Measurements from ENCODE around the gene CTCFL. TPM values are rescaled to one million over a fixed set of nuclear protein-coding genes. Genes with fewer than 3 reads are reported as not detected.

CTCFL gene
- total and polyA plus RNA-seq, 2 of the 13 experiments (the other 11 are each of a cell fraction or from before 2014, with no cell fraction given): 0.04 TPM; not detected in 1

- H3K9me3 ChIP-seq (ENCODE audit: low read length): no peaks in the 10 kb centered on the region
- H4K20me1 ChIP-seq (ENCODE audit: insufficient read depth, low read length): no peaks in the 10 kb centered on the region
- no peak overlapping the region for H3K27ac ChIP-seq (ENCODE audit: extremely low read length, insufficient read depth, low read length)
- BruUV-seq (replicated peaks): no TSS peak
- intact Hi-C loops (cut with micrococcal nuclease; ENCODE audit: unreplicated experiment): no loop called here
- no peaks in the 10 kb centered on the region for H3K36me3 ChIP-seq (replicated peaks in 1 of 2; ENCODE audit: control insufficient read depth in 1 of 2, insufficient read depth in 2 of 2, low read length in 2 of 2)
- WGBS (ENCODE audit: low lambda C conversion rate): 48% methylated on average over 6 of the region's 6 CpGs
- no peak overlapping the region for H2AFZ ChIP-seq (ENCODE audit: low read length)
- CTCF ChIA-PET (ENCODE audit: low intra/inter-chr PET ratio, low total read pairs): no interaction called here
- no peak overlapping the region for H3K9ac ChIP-seq (ENCODE audit: insufficient read depth, low read depth, low read length)
- no peak overlapping the region for H3K4me3 ChIP-seq (replicated peaks in 1 of 3; ENCODE audit: insufficient read depth in 1 of 3, low read depth in 2 of 3, low read length in 3 of 3)
- 0 out of 2 replicates have a peak, but pooled peaks have one; percentile 40 for TF ChIP-seq RFX5 (IDR thresholded peaks at IDR 0.05; ENCODE audit: low read depth, low read length)
- TF ChIP-seq MED8 (CRISPR knock-in tag; IDR thresholded peaks at IDR 0.05; ENCODE audit: insufficient replicate concordance): no peak
- TF ChIP-seq MIXL1 (CRISPR knock-in tag; IDR thresholded peaks at IDR 0.05): no peak
- in situ Hi-C loops (cut with HindIII; ENCODE audit: extremely low pct_ligation_motif_present, low pct_unique_long_range_greater_than_20kb): no loop called here
- ATAC-seq: no peak
- no peaks in the 10 kb centered on the region for H3K79me2 ChIP-seq (ENCODE audit: insufficient read depth, low read length)
- DNase-seq (ENCODE audit: low spot score): no peak
- no peak for FAIRE-seq
- no peaks in the 10 kb centered on the region for H3K4me1 ChIP-seq (ENCODE audit: insufficient read depth, low read length)
- H3K4me2 ChIP-seq (ENCODE audit: low read depth, low read length): no peak overlapping the region
- H3K27me3 ChIP-seq (ENCODE audit: control insufficient read depth in 1 of 2, insufficient read depth in 2 of 2, low read length in 2 of 2): peaks cover 4 to 60% of the 10 kb centered on the region in 2 experiments; a peak in 3 of 5 replicates
- POLR2A ChIA-PET: no interaction called here
These were observed 19.0 kb downstream of the CTCFL start for GRCh38 chr20:57505979-57506378.

GRCh38 chr20:57504411-57504810 is 20.5 kb downstream of the CTCFL start:
- ATAC-seq (no peak), DNase-seq (ENCODE audit: low spot score) (no peak), FAIRE-seq (no peak)
- Histone ChIP-seq H3K4me3 (replicated peaks in 1 of 3; ENCODE audit: insufficient read depth in 1 of 3, low read depth in 2 of 3, low read length in 3 of 3) (no peak overlapping the region), H3K27ac (ENCODE audit: extremely low read length, insufficient read depth, low read length) (no peak overlapping the region), H3K9me3 (ENCODE audit: low read length) (no peaks in the 10 kb centered on the region), H3K4me1 (ENCODE audit: insufficient read depth, low read length) (no peaks in the 10 kb centered on the region), H3K9ac (ENCODE audit: insufficient read depth, low read depth, low read length) (no peak overlapping the region), H3K27me3 (ENCODE audit: control insufficient read depth in 1 of 2, insufficient read depth in 2 of 2, low read length in 2 of 2) (peaks cover 4 to 65% of the 10 kb centered on the region in 2 experiments; a peak in 3 of 5 replicates), H3K79me2 (ENCODE audit: insufficient read depth, low read length) (no peaks in the 10 kb centered on the region), H4K20me1 (ENCODE audit: insufficient read depth, low read length) (no peaks in the 10 kb centered on the region), H2AFZ (ENCODE audit: low read length) (no peak overlapping the region), H3K4me2 (ENCODE audit: low read depth, low read length) (no peak overlapping the region), H3K36me3 (replicated peaks in 1 of 2; ENCODE audit: control insufficient read depth in 1 of 2, insufficient read depth in 2 of 2, low read length in 2 of 2) (no peaks in the 10 kb centered on the region)
- intact Hi-C loops (cut with micrococcal nuclease; ENCODE audit: unreplicated experiment) (no loop called here), in situ Hi-C loops (cut with HindIII; ENCODE audit: extremely low pct_ligation_motif_present, low pct_unique_long_range_greater_than_20kb) (no loop called here)
- WGBS (ENCODE audit: low lambda C conversion rate): 32% methylated on average over 6 of the region's 6 CpGs
- POLR2A ChIA-PET: no interaction called here
- BruUV-seq (replicated peaks): no TSS peak
- CTCF ChIA-PET (ENCODE audit: low intra/inter-chr PET ratio, low total read pairs): no interaction called here
- no peak for TF ChIP-seq CENPT (CRISPR knock-in tag; IDR thresholded peaks at IDR 0.05; ENCODE audit: low read depth)
- TF ChIP-seq ZBTB44 (CRISPR knock-in tag; IDR thresholded peaks at IDR 0.05): no peak
- TF ChIP-seq ZNF367 (CRISPR knock-in tag; IDR thresholded peaks at IDR 0.05; ENCODE audit: borderline replicate concordance): no peak
- TF ChIP-seq HOXA7 (CRISPR knock-in tag; IDR thresholded peaks at IDR 0.05): no peak
- TF ChIP-seq SIX4 (CRISPR knock-in tag; IDR thresholded peaks at IDR 0.05): no peak
- no peak for TF ChIP-seq ZNF230 (CRISPR knock-in tag; IDR thresholded peaks at IDR 0.05)
- TF ChIP-seq TFAP4 (IDR thresholded peaks at IDR 0.05; ENCODE audit: borderline replicate concordance, low read depth): no peak
- TF ChIP-seq NFKB2 (CRISPR knock-in tag; IDR thresholded peaks at IDR 0.05; ENCODE audit: borderline replicate concordance): no peak
- TF ChIP-seq CHD2 (IDR thresholded peaks at IDR 0.05; ENCODE audit: low read depth, low read length): no peak
- no peak for TF ChIP-seq KDM3A (CRISPR knock-in tag; IDR thresholded peaks at IDR 0.05; ENCODE audit: low read depth)
- no peak for TF ChIP-seq ZNF580 (CRISPR knock-in tag; IDR thresholded peaks at IDR 0.05; ENCODE audit: borderline replicate concordance, low read depth)
- no peak for TF ChIP-seq RNF2 (conservative IDR thresholded peaks at IDR 0.05; ENCODE audit: low read depth)
- TF ChIP-seq PATZ1 (CRISPR knock-in tag; IDR thresholded peaks at IDR 0.05): no peak
